SK-N-SH treated with all-trans-retinoic acid at 6 μM for 48 hours (cell line): ENCODE measurements around the gene TIMP2.
"Not testable (repeated sequence)": the region's sequence is repeated elsewhere in the genome, so short reads cannot be mapped to it uniquely, and the experiment has no call there.

Experiments
- ATAC-seq: fragments of 200-7000 bp; cut with Tn5 transposase; 3 replicates; pipeline ENCODE4 v1.9.1; 2020; ENCODE audit warnings: mild to moderate bottlenecking, moderate library complexity
- ARNTL ChIP-seq: fragments of 450-650 bp; formaldehyde crosslinking; IDR thresholded peaks from 2 replicates; pipeline ENCODE4 v1.5.0; 2020; ENCODE audit warnings: low read depth, mild to moderate bottlenecking, moderate library complexity, borderline replicate concordance
- BACH2 ChIP-seq: fragments of 250-450 bp; sonication (Bioruptor Pico); IDR thresholded peaks from 2 replicates; pipeline ENCODE4 v1.9.0; 2021; ENCODE audit warnings: mild to moderate bottlenecking, borderline replicate concordance
- CREB5 ChIP-seq: fragments of 250-450 bp; sonication (Bioruptor Pico); IDR thresholded peaks from 2 replicates; pipeline ENCODE4 v1.5.1; 2020; ENCODE audit warnings: low read depth, mild to moderate bottlenecking, moderate library complexity
- CSDC2 ChIP-seq: fragments of 250-450 bp; sonication (Bioruptor Pico); IDR thresholded peaks from 2 replicates; pipeline ENCODE4 v1.5.0; 2020; ENCODE audit warnings: mild to moderate bottlenecking, moderate library complexity
- CSRNP3 ChIP-seq: fragments of 250-450 bp; sonication (Bioruptor Pico); IDR thresholded peaks from 2 replicates; pipeline ENCODE4 v1.5.1; 2021; ENCODE audit warnings: mild to moderate bottlenecking, moderate library complexity
- ESRRG ChIP-seq: fragments of 250-450 bp; sonication (Bioruptor Pico); IDR thresholded peaks from 2 replicates; pipeline ENCODE4 v1.6.1; 2021; ENCODE audit warnings: mild to moderate bottlenecking
- GLIS3 ChIP-seq: fragments of 250-450 bp; sonication (Bioruptor Pico); IDR thresholded peaks from 2 replicates; pipeline ENCODE4 v1.5.0; 2020; ENCODE audit warnings: mild to moderate bottlenecking, moderate library complexity
- ISL1 ChIP-seq: fragments of 250-450 bp; sonication (Bioruptor Pico); IDR thresholded peaks from 2 replicates; pipeline ENCODE4 v2.1.2; 2022; ENCODE audit warnings: mild to moderate bottlenecking, moderate library complexity
- OSR1 ChIP-seq: fragments of 250-450 bp; sonication (Bioruptor Pico); IDR thresholded peaks from 2 replicates; pipeline ENCODE4 v1.8.0; 2022; ENCODE audit warnings: moderate library complexity, mild to moderate bottlenecking, inconsistent platforms
- PATZ1 ChIP-seq: fragments of 250-450 bp; sonication (Bioruptor Pico); IDR thresholded peaks from 2 replicates; pipeline ENCODE4 v1.8.0; 2020; ENCODE audit warnings: mild to moderate bottlenecking, moderate library complexity, borderline replicate concordance
- POU6F1 ChIP-seq: fragments of 250-450 bp; sonication (Bioruptor Pico); IDR thresholded peaks from 2 replicates; pipeline ENCODE4 v1.8.0; 2021; ENCODE audit warnings: low read depth, mild to moderate bottlenecking, moderate library complexity, borderline replicate concordance
- PPARA ChIP-seq: fragments of 250-450 bp; sonication (Bioruptor Pico); IDR thresholded peaks from 2 replicates; pipeline ENCODE4 v1.5.0; 2020; ENCODE audit warnings: mild to moderate bottlenecking, borderline replicate concordance
- SNAI2 ChIP-seq: fragments of 250-450 bp; sonication (Bioruptor Pico); IDR thresholded peaks from 2 replicates; pipeline ENCODE4 v1.5.0; 2020; ENCODE audit warnings: mild to moderate bottlenecking, moderate library complexity
- TCF4 ChIP-seq: fragments of 250-450 bp; sonication (Bioruptor Pico); IDR thresholded peaks from 2 replicates; pipeline ENCODE4 v1.8.0; 2021; ENCODE audit warnings: mild to moderate bottlenecking, moderate library complexity, borderline replicate concordance
- TOX ChIP-seq: fragments of 250-450 bp; sonication (Bioruptor Pico); IDR thresholded peaks from 2 replicates; pipeline ENCODE4 v1.8.0; 2021; ENCODE audit warnings: mild to moderate bottlenecking, moderate library complexity, borderline replicate concordance
- TSHZ2 ChIP-seq: fragments of 250-450 bp; sonication (Bioruptor Pico); IDR thresholded peaks from 2 replicates; pipeline ENCODE4 v1.5.0; 2020; ENCODE audit warnings: mild to moderate bottlenecking, moderate library complexity
- ZFP3 ChIP-seq: fragments of 250-450 bp; sonication (Bioruptor Pico); IDR thresholded peaks from 2 replicates; pipeline ENCODE4 v1.5.0; 2020; ENCODE audit warnings: mild to moderate bottlenecking, moderate library complexity
- ZFP30 ChIP-seq: fragments of 450-650 bp; formaldehyde crosslinking; IDR thresholded peaks from 2 replicates; pipeline ENCODE4 v1.5.0; 2022; ENCODE audit warnings: mild to moderate bottlenecking, moderate library complexity
- ZNF565 ChIP-seq: fragments of 450-650 bp; formaldehyde crosslinking; conservative IDR thresholded peaks from 2 replicates; pipeline ENCODE4 v1.5.0; 2020; ENCODE audit warnings: low read depth, mild to moderate bottlenecking, moderate library complexity
- ZNF70 ChIP-seq: fragments of 450-650 bp; formaldehyde crosslinking; IDR thresholded peaks from 2 replicates; pipeline ENCODE4 v1.5.0; 2020; ENCODE audit warnings: mild to moderate bottlenecking, moderate library complexity
- ZNF8 ChIP-seq: fragments of 450-650 bp; formaldehyde crosslinking; IDR thresholded peaks from 2 replicates; pipeline ENCODE4 v1.5.0; 2020; ENCODE audit warnings: mild to moderate bottlenecking, moderate library complexity

Gene TIMP2

GRCh38 chr17:78946631-78947030 is 21.4 kb upstream of the TIMP2 start:
- TF ChIP-seq BACH2 (CRISPR knock-in tag), result no peak
- no peak for TF ChIP-seq ZNF565 (CRISPR knock-in tag)
- TF ChIP-seq OSR1 (CRISPR knock-in tag), result no peak
- no peak for ATAC-seq

- no peak for ATAC-seq
- no peak for TF ChIP-seq GLIS3 (CRISPR knock-in tag)
- TF ChIP-seq ZNF8 (CRISPR knock-in tag), result no peak
- no peak for TF ChIP-seq ISL1 (CRISPR knock-in tag)
- TF ChIP-seq BACH2 (CRISPR knock-in tag), result no peak
- no peak for TF ChIP-seq ARNTL (CRISPR knock-in tag)
- TF ChIP-seq CSDC2, result no peak
Measured at GRCh38 chr17:78946131-78946530, 20.9 kb upstream of the TIMP2 start.

GRCh38 chr17:78945455-78945854 is 20.3 kb upstream of the TIMP2 start:
- not testable (repeated sequence) for ATAC-seq

GRCh38 chr17:78944956-78945355 is 19.8 kb upstream of the TIMP2 start:
- TF ChIP-seq ARNTL (CRISPR knock-in tag), result no peak
- no peak for TF ChIP-seq POU6F1 (CRISPR knock-in tag)
- TF ChIP-seq ESRRG (CRISPR knock-in tag), result no peak
- no peak for TF ChIP-seq OSR1 (CRISPR knock-in tag)
- no peak for TF ChIP-seq PPARA
- TF ChIP-seq CSRNP3 (CRISPR knock-in tag), result no peak
- TF ChIP-seq ZFP30 (CRISPR knock-in tag), result no peak
- no peak for TF ChIP-seq CREB5 (CRISPR knock-in tag)
- no peak for TF ChIP-seq PATZ1 (CRISPR knock-in tag)
- TF ChIP-seq TOX (CRISPR knock-in tag), result no peak
- TF ChIP-seq ZFP3, result no peak
- no peak for TF ChIP-seq ISL1 (CRISPR knock-in tag)
- no peak for TF ChIP-seq CSDC2
- no peak for TF ChIP-seq BACH2 (CRISPR knock-in tag)
- TF ChIP-seq ZNF70 (CRISPR knock-in tag), result no peak
- TF ChIP-seq SNAI2, result no peak
- no peak for TF ChIP-seq ZNF8 (CRISPR knock-in tag)
- TF ChIP-seq TSHZ2 (CRISPR knock-in tag), result no peak
- TF ChIP-seq TCF4 (CRISPR knock-in tag), result no peak
- no peak for ATAC-seq
